ENCODE data around the gene IQCH.

The IQCH gene

DNA sequence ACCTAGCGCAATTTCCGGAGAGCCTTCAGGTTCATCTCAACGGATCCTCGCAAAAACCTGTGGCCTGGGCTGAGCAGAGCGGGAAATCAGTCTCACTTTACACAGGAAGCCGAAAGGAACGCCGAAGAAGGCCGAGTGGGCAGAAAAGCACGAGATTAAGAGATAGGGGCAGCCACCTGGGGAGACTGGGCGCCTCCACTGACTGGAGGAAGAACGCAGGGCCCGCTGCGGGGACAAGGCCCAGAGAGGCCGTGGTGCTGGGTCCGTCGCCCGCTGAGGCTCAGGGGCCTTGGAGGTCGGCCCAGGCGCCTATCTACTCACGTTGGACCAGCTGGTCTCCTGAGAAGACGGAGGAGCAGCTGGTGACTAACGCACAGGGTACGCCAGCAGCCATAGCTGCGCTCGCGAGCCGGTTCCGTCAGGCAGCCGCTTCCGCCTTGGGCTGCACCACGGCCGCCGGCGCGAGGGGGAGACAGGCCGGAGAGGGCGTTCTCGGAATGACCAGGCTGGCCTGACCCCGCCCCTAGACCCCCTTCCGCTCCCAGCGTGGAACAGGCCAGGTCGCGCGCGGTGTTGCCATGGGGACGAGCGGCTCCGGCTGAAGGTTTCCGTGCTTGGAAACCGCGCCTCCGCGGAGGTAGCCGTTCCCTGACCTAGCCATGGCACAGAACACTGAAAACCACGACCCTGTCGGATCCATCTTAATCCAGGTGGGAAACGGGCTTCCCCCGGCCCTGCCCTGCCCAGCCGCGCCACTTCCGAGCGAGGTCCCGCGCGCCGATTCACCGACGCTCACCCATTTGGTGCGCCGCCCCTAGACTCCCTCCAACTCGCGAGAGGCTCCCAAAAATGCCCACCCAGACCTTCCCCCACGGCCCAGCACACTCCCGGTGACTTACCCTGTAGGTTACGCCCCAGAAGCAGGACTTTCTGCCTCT lies at the start of gene IQCH, which contains the start of gene AAGAB:
TSS of gene IQCH (plus strand) at position 549 of the 938 bp plus-strand sequence. CDS start at position 660, 111 bp downstream.
TSS of gene AAGAB (minus strand) at position 424 of the 938 bp plus-strand sequence. CDS start at position 394, 30 bp downstream.
- peak; percentile 99 for DNase-seq (ENCODE audit: low read depth)

- no peak for DNase-seq (ENCODE audit: low read depth)
These were observed 46.9 kb upstream of the IQCH start for GRCh38 chr15:67207555-67208207.

DNA sequence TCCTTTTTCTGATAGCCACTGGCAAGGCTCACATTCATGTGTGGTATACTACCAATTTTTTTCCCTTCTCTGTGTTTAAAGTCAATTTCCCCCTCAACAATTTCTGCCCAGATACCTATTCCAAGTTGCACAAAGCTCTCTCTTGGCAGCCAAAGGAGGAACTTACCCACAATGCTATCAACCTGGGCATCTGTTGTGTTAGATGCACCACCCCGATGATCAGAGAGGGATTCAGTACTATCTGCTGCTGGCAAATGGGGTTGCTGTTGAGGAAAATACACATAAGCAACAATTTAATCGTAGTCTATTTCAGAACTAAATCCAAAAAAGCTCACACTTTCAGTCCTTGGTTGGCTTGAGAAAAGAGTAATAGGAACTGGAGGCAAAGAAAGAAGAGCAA lies 46.2 kb upstream of the IQCH start:
- DNase-seq (ENCODE audit: low read depth), result no peak

- DNase-seq (ENCODE audit: low read depth), result no peak
These were observed 43.9 kb upstream of the IQCH start for GRCh38 chr15:67210555-67211168.

- DNase-seq (ENCODE audit: low read depth), result no peak
These were observed 41.8 kb upstream of the IQCH start for GRCh38 chr15:67212684-67213367.

- no peak for DNase-seq (ENCODE audit: low read depth)
These were observed 39.5 kb upstream of the IQCH start for GRCh38 chr15:67215102-67215501.

GRCh38 chr15:67216859-67217258 lies 37.7 kb upstream of the IQCH start:
- no peak for DNase-seq (ENCODE audit: low read depth)

GRCh38 chr15:67218428-67218827 lies 36.2 kb upstream of the IQCH start:
- DNase-seq (ENCODE audit: low read depth), result no peak

GRCh38 chr15:67219288-67219687 lies 35.3 kb upstream of the IQCH start:
- DNase-seq (ENCODE audit: low read depth), result no peak

DNA sequence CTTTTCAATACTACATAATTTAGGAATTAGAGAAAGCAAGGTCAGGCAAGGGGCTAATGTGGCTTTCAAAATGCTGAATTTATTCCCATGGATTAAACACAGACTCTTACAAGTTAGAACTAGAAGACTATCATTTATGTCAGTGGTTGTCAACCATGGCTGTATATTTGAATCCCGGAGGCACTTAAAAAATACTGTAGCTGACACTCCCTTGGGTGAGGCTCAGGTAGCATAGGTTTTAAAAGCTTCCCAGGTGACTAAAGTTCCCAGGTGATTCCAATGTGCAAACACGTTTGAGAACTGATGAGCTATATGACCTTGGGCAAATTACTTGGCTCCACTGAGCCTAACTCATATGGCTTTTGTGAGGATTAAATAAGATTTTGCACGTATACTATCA lies 29.7 kb upstream of the IQCH start:
- DNase-seq (ENCODE audit: low read depth), result no peak

DNA sequence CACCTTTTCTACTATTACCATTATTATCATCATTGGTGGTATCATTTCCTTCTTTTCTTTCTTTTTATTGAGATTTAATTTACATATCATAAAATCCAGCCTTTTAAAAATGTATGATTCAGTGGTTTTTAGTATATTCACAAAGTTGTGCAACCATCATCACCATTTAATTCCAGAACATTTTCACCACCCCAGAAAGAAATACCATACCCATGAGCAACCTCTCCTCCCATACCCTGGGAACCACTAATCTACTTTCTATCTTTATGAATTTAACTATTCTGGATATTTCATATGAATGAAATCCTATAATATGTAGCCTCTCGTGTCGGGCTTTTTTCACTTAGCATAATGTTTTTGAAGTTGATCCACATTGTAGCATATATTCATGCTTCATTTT lies 29.2 kb upstream of the IQCH start:
- no peak for DNase-seq (ENCODE audit: low read depth)

- no peak for DNase-seq (ENCODE audit: low read depth)
These were observed 27.2 kb upstream of the IQCH start for GRCh38 chr15:67227431-67227830.

- no peak for DNase-seq (ENCODE audit: low read depth)
These were observed 26.7 kb upstream of the IQCH start for GRCh38 chr15:67227846-67228245.

DNA sequence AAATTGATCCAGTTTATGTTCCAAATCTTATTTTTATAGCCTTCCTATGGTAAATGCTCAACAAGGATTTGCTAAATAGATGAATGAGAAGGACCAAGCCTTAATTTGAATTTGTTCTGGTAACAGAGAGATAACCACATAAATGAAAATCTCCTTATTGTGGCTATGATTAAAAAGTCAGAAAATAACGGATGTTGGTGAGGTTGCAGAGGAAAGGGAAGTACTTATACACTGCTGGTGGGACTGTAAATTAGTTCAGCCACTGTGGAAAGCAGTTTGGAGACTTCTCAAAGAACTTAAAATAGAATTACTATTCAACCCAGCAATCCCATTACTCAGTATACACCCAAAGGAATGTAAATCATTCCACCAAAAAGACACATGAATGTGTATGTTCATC lies 26.3 kb upstream of the IQCH start:
- DNase-seq (ENCODE audit: low read depth), result no peak

DNA sequence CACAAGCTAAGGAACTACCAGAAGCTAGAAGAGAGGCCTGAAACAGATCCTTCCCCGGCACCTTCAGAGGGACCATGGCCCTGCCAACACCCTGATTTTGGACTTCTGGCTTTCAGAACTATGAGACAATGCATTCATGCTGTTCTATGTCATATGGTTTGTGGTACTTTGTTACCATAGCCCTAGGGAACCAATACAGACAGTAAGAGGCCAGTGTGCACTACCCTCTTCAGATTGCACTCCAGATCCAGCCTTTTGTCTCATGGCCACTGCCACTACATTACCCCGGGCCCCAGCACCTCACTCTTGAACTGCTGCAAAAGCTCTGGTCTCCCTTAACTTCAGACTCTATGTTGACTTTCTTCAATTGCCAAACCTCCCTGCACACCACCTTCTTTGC lies 24.1 kb upstream of the IQCH start:
- no peak for DNase-seq (ENCODE audit: low read depth)

DNA sequence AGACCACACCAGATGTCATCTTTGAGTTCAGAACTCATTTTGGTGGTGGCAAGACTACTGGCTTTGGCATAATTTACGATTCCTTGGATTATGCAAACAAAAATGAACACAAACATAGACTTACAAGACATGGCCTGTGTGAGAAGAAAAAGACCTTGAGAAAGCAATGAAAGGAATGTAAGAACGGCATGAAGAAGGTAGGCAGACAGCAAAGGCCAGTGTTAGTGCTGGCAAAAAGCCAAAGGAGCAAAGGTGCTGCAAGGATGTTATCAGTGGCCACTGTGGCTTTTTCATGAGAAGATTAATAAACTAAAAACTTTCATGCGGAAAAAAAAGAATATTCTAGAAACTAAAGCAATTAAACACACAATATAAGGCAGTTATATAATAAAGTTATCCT lies 22.0 kb upstream of the IQCH start:
- DNase-seq (ENCODE audit: low read depth), result no peak

DNA sequence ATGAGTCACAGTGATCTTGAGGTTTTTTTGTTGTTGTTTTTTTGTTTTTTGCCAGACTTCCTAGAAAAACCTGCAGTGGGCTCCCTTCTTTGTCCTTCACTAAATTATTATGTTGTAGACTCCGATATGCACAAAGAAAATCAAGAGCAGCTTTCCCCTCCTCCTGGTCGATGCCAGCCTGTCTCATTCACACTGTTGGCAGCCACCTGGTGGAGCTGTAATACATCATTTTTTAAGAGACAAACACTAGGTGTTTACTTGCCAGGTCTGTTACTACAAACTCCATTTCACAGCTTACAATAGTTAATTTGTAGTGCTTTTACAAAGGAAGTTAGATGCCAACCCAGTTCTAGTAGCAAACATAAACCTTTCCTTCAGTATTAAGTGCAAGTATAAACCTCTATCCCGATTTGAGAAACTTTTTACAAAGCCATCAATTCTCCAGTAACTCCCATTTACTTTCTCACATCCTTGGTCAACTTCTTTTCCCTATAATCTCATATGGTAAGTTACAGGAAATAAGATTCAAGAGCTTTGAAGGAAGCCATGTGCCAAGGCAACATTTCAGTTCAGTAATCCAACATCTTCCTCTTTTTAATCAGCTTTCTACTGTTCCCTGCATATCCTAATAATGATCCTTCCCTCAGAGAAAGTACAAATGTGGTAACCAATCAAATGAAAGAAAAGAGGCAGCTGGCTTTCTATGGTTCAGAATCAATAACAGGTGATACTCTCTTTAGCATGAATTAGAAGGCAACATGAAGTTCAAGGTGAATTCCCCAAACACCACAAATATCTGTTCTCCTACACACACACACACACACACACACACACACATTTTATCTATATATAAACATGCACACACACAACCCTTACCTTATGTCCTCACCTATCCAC lies 14.1 kb upstream of the IQCH start:
- no peak for DNase-seq (ENCODE audit: low read depth)

- DNase-seq (ENCODE audit: low read depth), result no peak
These were observed 13.3 kb upstream of the IQCH start for GRCh38 chr15:67241132-67241855.

DNA sequence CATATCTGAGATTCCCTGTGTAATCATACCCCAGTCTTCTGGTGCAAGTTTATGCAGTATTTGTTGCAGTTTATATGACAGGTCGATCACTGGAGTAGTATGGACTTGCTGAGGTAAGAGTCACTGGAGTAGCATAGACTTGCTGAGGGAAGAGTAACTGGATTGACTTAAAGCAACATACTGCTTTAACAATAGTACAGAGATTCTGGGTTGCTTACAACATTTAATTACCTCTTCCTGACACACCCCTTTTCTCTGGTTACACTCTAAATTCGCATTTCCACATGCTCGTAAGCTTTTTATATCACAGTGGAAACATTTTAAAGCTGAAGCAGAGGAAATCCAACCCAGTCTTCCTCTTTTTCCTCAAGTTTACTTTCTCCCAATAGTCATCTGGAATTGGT lies 11.9 kb upstream of the IQCH start:
- DNase-seq (ENCODE audit: low read depth), result no peak

DNA sequence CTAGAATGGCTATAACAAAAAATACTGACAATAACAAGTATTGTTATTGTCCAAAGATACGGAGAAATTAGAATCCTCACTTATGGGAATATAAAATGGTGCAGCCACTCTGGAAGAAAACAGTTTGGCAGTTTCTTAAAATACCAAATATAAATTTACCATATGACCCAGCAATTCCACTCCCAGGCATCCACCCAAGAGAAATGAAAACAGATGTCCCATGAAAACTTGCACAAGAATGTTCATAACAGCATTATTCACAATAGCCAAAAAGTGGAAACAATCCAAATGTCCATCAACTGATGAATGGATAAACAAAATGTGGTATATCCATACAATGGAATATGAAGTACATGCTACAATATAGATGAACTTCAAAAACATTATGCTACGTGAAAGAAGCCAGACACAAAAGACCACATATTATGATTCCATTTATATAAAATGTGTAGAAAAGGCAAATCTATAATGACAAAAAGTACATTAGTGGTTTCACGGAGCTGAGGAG lies 9.6 kb upstream of the IQCH start:
- no peak for DNase-seq (ENCODE audit: low read depth)

All from activated T-cell treated with anti-CD3 and anti-CD28 coated beads for 48 hours (primary cell).